GM21576 (cell line): Measurements from ENCODE around the gene RHOH.
"Not testable (repeated sequence)": the region's sequence is repeated elsewhere in the genome, so short reads cannot be mapped to it uniquely, and the experiment has no call there.

Source experiments
- ATAC-seq: cut with Tn5 transposase; IDR thresholded peaks from one replicate; pipeline ENCODE4 v1.9.1; 2021; ENCODE audit warnings: mild to moderate bottlenecking, moderate library complexity; ENCODE audit not compliant: unreplicated experiment

Gene RHOH

DNA sequence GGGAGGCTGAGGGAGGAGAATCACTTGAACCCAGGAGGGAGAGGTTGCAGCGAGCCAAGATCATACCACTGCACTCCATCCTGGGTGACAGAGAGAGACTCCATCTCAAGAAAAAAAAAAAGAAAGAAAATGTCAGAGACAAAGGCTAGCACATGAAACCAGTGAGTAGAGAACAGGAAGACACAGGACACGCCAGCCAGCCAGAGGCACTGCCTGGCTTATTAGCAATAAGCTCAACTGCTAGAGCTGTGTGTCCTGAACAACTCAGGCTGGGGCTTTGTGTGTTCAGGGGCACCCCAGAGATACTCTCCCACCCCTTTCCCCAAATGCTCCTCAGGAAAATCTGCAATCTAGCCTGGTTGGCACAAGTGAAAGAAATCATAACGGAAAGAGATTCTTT, 60.0 kb downstream of the RHOH start:
- no peak for ATAC-seq

DNA sequence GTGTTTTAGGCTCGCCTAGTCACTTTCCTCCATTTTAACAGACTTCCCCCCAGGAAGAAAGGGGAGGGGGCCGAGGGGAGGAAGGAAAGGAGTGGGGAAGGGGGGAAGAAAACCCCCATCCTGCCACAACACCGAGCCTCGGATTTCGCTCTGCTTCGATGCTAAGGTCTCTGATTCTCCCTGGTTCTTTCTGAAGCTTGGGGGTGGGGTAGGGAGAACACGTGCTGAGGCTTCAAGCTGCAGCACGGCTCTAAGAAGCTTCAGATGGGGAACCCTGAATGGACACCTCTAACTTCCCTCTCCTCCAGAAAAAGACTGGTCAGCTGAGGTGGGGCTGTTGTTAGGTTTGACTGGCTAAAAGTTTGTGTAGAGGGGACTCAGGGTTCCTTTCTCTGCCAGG, 61.8 kb downstream of the RHOH start:
- no peak for ATAC-seq

DNA sequence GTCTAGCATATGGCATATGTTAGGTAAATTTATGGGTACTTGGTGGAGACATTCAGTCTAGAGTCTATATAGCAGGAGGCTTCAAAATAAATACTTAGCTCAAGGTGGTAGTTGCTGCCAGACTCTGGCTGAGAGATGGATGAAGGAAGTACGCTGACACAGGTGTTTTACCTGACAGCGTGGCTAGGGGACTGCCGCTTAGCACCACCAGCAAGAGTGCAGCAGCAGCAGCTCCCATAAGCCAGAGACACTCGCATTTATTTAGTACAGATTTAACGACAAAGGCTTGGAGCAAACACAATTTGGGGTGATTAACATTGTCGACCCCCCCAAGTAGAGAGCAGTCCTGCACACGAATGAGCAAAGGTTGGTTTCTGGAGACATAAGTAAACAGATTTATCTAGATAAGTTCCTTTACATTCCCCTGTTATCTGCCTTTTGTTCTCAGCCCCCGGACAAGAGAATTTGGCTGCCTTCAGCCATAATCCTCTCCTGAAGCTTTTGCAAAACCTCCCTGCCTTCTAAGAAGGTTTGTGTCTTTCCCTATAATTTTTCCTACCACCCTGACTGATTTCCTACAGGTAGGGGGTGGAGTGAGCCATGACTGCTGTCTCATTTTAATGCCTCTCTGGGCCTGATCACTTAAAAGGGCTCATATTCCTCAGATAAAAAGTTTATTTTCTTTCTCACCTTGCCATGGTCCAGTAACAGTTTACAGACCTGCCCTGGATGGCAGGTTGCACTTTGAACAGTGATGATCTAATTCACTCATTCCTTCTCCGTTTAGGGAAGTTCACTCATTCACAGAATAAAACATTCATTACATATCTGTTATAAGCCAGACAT, 64.6 kb downstream of the RHOH start:
- no peak for ATAC-seq

DNA sequence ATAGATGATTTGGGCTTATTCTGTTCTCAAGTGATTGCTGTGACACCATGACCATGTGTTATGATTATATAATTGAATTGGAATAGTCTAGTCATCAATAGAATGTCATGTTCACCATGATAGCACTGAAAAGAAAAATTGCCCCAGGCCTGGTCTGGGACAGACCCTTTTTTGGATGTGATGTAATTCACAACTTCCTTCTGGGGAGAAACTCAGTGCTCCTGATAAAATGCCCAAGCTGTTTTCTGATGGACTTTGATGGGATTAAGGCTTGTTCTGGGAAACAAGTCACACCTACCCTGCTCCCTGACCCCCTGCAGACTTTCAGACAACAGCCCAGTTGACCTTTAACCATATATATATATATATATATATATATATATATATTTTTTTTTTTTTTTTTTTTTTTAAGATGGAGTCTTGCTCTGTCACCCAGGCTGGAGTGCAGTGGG, 65.3 kb downstream of the RHOH start:
- ATAC-seq, result no peak

DNA sequence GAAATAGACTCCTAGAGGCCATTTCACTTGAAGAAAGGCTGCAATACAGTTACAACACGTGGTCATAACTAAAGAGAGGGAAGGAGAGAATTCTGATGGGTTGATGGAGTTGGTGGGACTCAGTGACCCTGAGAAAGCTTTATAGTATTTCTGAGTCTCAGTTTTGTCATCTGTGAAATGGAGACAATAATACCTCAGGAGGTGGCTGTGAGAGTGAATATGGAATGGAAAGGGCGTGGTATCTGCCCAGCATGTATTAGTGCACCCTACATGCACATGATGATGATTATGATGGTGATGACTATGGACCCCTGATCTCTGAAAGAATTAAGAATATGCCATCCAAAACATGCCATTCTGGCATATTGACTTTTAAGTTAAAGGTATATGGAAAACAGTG, 66.0 kb downstream of the RHOH start:
- ATAC-seq, result no peak

DNA sequence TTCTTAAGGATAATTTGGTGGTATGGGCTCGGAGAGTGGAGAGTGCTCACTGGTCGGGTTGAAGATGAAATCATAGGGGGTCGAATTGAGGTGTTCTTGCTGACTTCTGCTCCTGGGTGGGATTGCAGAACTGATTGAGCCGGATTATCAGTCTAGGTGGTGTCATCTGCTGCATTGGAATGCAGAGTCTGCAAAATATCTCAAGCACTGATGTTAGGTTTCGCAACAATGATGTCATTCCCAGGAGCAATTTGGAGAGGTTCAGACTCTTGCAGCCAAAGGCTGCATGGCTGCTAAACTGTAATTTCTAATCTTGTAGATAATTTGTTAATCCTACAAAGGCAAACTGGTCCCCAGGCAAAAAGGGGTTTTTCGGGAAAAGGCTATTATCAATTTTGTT, 67.7 kb downstream of the RHOH start:
- ATAC-seq, result no peak

DNA sequence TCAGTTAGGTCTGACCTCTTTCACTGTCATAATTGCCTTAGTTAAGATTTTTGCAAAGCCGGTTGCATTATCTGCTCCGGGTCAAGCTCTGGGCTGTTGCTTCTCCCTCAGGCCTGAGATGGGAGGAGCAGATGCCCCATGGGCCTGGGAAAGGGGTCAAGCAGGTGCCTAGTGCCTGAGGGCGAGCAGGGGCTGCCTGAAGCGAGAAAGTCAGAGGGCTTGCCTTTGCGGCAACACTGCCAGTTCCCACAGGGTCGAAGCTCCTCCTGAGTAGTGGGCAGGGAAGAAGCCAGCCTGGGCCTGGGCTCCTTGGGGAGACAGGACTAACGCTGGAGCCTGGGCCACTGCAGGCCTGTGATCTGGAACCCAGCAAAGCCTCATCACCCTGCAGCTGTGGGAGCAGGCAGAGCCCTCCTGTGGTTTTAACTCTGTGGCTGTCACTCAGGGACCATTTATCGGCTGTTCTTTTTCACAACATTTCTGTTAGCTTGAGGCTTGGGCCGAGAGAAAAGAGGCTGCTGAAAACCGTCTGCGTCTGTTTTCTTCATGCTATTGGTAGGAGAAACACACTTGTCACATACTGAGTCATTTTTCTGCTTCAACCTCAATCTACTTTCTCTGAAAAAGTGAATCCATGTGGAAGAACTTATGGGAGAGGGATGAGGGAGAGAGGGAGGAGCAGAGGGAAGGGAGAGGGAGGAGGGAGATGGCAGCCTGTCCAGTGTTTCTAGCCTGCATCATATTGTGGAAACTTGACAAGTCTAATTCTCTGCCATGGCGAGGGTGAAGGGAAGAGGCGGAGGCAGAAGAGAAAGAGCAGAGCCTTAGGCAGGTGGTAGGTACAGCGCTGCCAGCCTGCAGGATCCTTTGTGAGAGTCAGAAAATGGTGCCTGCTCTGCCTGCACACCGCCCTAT, 68.4 kb downstream of the RHOH start:
- no peak for ATAC-seq

DNA sequence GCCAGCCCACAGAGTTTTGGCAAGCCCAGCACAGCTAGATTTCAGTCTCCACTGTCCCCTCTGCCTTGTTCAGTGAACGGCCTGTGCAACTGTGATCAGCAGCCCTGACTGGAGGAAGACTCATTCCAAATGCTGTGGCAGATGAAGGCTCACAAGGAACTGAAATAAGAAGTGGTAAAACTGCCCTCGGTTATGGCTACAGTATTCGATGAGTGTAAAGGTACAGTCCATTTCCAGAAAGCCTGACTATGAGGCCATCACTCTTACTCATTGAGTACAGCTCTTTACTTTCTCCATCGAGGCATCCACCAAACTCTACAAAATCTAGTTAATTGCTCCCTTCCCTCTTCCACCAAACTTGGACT, 69.1 kb downstream of the RHOH start:
- no peak for ATAC-seq

DNA sequence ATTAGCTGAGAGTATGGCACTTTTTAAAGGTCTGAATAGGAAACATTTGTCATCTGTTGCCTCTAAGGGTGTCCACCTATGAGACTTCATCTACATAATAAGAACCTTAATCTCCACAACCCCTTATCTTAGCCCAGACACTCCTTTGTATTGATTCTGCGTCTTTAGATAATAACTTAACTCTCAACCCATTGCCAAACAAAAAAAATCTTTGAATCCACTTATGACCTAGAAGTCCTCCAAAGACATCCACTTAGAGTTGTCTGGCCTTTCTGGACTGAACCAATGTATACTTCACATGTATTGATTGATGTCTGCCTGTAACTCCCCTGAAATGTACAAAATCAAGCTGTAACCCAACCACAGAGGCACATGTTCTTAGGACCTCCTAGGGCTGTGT, 72.3 kb downstream of the RHOH start:
- no peak for ATAC-seq

DNA sequence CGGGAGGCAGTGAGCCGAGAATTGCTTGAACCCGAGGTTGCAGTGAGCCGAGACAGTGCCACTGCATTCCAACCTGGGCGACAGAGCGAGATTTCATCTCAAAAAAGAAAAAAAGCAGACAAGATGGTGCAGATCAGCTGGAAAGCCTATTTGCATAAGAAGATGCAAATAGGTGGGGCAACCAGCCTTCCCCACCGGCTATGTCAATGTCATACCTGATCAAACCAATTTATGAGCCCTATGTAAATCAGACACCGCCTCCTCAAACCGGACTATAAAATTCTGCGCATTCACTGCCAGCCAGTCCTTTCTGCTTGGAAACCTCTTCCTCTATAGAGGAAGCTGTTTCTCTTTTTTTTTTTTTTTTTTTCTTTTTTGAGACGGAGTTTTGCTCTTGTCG, 73.8 kb downstream of the RHOH start:
- no peak for ATAC-seq

DNA sequence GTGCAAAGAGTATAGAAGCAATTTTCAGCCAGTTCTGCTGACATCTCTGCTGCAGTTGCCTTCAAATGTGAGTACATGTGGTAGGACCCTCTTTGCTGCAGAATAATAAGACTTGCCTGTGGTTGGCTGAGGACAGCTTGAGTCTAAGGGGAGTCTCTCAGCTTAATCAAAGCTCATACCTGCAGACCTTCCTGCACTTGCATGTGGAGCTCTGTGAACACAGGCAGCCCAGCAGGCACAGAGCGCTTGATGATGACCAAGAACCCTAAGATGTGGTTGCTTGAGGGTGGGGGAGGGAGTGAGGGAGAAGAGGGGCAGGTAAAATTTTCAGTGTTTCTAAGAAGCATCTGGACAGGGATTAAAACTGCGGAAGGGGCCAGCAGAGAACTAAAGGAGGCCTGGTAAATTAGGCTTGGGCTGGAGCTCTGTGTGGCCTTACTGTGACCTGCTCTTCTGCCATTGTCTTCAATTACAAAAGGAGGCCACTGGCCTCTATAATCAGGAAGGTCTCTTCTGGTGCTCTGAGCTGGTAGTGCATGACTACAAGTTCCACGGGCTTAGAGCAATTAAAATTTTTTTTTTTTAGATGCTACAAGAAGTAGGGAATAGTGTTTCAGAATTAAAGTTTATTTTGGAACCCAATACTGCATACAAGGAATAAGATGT, 78.4 kb downstream of the RHOH start:
- no peak for ATAC-seq

DNA sequence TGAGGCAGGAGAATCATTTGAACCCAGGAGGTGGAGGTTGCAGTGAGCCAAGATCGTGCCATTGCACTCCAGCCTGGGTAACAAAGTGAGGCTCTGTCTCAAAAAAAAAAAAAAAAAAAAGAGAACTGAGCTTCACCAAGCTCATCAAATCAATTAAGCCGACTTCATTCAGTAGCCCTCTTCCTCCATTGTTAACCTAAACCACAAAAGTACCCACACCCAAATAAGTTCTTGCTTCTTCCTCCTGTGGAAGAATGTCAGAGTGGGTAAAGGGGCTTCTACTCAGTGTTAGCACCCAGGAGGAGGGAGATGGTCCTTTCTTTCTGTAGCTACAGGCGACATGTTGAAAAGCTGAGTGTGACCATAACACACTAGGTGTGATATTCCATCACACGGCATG, 79.7 kb downstream of the RHOH start:
- ATAC-seq, result no peak

DNA sequence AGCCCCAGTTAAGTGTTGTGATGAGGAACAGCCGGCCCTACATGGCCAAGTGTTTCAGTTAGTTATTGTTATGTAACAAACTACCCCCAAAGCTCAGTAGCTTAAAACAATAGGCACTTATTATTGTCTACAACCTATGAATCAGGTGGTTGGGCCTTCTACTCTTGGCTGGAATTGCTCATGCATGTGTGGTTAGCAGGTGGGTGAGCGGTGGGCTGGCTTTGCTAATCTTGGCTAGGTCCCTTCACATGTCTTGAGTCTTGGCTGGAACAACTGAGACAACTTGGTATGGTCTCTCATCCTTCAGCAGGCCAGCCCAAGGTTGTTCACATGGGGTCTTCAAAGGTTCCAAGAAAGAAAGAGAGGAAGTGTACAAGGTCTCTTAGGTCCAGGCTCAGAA, 83.8 kb downstream of the RHOH start:
- no peak for ATAC-seq

DNA sequence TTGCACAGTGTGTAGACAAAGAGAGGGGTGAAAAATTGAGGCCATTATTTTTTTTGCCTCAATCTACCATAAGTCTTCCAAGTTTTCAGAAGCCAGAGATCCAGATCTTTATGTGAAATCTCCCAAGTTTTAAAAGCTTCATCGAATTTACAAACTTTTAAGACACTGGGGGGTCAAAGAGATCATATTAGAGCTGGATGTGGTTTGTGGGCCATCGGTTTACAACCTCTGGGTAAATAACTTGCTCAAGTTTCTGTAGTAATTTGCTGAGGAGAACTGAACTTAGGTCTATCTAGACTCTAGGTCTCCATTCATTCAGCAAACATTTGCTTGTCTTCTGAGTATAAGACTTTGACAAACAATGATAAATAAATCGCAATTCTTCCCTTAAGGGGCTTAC, 84.3 kb downstream of the RHOH start:
- ATAC-seq, result no peak

DNA sequence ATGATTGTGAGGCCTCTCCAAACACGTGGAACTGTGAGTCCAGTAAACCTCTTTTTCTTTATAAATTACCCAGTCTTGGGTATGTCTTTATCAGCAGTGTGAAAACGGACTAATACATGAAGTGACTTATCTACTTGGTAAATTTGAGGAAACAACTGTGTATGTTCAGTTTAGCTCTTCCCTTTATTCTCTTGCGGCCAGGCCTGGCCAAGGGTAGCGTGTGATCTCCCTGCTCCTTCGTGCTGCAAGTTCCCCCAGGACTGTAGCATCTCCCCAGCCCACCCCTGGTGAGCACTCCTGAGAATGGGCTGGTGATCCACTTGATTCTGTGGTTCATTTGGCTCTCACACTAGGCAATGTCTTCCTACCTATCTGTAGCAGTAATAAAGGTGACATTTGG, 85.1 kb downstream of the RHOH start:
- no peak for ATAC-seq

DNA sequence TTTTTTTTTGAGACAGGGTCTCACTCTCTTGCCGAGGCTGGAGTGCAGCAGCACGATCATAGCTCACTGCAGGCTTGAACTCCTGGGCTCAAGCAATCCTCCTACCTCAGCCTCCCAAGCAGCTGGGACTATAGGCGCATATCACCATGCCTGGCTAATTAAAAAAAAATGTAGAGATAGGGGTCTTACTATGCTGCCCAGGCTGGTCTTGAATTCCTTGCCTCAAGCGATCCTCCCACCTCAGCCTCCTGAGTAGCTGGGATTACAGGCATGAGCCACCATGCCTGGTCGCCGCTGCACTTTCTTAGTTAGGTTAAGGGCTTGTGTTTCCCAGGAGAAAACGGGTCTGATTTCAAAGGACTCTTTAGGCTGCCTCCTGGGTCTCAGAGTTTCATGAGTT, 86.0 kb downstream of the RHOH start:
- not testable (repeated sequence) for ATAC-seq

DNA sequence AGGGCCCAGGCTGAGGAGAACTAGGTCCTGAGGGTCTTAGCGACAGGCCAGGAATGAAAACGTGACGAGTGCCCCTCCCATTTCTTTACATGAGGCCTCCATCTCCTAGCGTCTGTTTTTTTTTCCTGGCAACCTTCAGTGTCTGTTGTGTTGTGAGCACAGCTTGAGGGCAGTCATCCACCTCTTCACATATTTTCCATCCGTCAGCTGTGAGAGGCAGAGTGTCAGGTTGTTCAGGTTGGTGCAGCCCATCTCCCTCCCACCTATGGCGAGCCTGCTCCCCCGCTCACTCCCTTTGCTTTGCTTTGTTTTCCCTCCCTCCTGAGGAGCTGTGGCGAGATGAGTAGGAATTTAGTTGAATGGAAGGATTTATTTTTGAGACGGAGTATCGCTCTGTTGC, 86.6 kb downstream of the RHOH start:
- ATAC-seq, result no peak

DNA sequence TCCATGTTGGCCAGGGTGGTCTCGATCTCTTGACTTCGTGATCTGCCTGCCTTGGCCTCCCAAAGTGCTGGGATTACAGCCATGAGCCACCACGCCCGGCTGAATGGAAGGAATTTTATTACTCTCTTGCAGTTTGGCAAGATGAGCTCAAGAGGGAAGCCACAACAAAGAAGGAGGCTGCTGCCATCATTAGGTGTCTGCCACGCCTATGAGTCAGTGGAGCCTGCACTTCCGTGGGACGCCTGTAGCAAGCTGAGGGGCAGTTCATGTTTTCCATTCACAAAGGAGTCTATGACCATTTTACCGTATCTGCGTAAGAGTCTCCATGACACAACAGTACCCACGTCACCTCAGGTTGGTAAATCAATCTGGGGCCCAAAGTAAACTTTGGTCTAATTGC, 87.1 kb downstream of the RHOH start:
- ATAC-seq, result no peak

DNA sequence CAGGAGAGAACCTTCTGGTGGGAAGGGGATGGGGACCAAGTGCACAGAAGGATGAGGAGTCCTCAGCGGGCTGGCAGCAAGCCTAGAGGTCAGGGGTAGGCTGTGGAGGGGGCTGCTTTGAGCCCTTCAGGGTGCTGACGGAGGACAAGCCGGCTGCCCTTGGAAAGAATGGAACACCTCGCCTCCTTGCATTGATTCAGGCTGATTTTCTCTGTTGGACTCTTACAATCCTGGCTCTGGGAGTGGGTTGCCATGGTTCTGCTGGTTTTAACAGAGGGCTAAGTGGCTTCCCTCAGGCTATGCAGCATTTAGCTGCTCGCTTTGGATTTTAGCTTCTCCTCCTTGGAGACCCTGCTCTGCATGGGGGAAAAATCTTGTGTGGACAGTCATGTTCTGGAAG, 88.9 kb downstream of the RHOH start:
- ATAC-seq, result no peak

DNA sequence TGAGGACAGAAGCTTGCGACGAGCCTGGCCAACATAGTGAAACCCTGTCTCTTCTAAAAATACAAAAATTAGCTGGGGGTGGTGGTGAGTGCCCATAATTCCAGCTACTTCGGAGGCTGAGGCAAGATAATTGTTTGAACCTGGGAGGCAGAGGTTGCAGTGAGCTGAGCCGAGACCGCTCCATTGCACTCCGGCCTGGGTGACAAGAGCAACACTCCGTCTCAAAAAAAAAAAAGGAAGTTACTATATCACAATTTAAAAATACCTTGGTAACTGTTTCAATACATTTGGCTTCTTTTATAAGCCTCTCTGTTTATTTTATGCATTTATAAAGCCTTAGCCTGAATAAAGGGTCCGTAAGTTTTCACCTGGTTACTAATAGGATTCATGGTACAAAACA, 91.7 kb downstream of the RHOH start:
- ATAC-seq, result no peak

DNA sequence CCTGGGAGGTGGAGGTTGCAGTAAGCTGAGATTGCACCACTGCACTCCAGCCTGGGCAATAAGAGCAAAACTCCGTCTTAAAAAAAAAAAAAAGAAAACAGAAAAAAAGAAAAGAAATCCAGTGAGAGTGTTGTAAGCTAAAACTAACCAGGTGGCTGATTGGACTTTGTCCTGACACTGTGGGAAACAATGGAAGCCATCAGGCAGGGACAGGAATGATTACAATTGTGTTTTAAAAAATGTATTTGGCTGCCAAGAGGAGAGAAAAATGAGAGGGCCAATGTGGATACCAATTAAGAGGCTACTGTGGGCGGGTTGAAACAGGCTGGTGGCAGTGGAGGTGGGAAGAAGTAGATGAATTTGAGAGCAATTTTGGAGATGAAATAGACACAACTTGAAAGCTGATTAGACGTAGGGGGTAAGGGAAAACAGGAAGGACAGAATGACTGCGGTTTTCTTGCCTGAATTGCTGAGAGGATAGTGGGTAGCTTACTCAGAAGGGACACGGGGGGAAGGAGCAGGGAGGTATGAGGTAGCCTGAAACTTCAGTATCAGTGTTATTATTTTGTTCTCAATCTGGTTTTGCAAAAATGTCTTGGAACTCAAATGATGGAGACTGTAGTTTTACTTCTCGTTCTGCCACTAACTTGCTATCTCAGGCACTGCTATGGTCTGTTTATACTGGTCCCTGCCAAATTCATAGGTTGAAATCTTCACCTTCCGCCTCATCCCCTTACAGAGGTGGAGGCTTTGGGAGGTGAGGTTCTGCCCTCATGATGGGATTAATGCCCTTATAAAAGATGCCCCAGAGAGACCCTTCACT, 92.7 kb downstream of the RHOH start:
- ATAC-seq, result no peak
